Astrocyte (in vitro differentiated cells and primary cell): ENCODE measurements around the gene CLEC20A.

Experiments used
- CTCF ChIP-seq: IDR thresholded peaks from 2 replicates; pipeline ENCODE4 v1.5.1; 2011; ENCODE audit warnings: low read depth, mild to moderate bottlenecking, inconsistent platforms, low read length, moderate library complexity; ENCODE audit not compliant: insufficient read depth
- EZH2 ChIP-seq: IDR thresholded peaks from 2 replicates; pipeline ENCODE4 v1.6.1; 2012; ENCODE audit warnings: mild to moderate bottlenecking, low read length, inconsistent platforms; ENCODE audit not compliant: insufficient read depth

GRCh38 chr1:178486100-178487069 lies 10.4 kb downstream of the CLEC20A start:
- no peak for TF ChIP-seq CTCF
- TF ChIP-seq EZH2 = no peak
